Osteoblast (primary cell): Measurements from ENCODE around the gene LANCL3. TPM values are rescaled to one million over a fixed set of nuclear protein-coding genes. Genes with fewer than 3 reads are reported as not detected.

ENCODE experiments used
- DNase-seq: peaks from one replicate; pipeline ENCODE4 v3.0.0; 2011; ENCODE audit warnings: low spot score, mixed read lengths; ENCODE audit not compliant: insufficient read length; ENCODE audit errors: missing footprints
- H2AFZ ChIP-seq: 2 replicates; pipeline ENCODE4 v1.6.0; 2011; ENCODE audit warnings: mild to moderate bottlenecking, low read length
- H3K27ac ChIP-seq: 2 replicates; pipeline ENCODE4 v1.5.1; 2011; ENCODE audit warnings: mild to moderate bottlenecking, low read depth, low read length, moderate library complexity
- H3K27me3 ChIP-seq: 2 replicates; pipeline ENCODE4 v1.6.0; 2012; ENCODE audit warnings: mild to moderate bottlenecking, control low read depth, inconsistent platforms, low read length, moderate library complexity; ENCODE audit not compliant: insufficient read depth
- H3K36me3 ChIP-seq: 2 replicates; pipeline ENCODE4 v1.5.1; 2011; ENCODE audit warnings: mild to moderate bottlenecking, low read length, control low read depth, moderate library complexity; ENCODE audit not compliant: insufficient read depth
- H3K4me1 ChIP-seq: 2 replicates; pipeline ENCODE4 v1.5.1; 2011; ENCODE audit warnings: mild to moderate bottlenecking, low read length, control low read depth, moderate library complexity; ENCODE audit not compliant: insufficient read depth
- H3K4me2 ChIP-seq: 2 replicates; pipeline ENCODE4 v1.6.0; 2011; ENCODE audit warnings: mild to moderate bottlenecking, low read length; ENCODE audit not compliant: insufficient read depth
- H3K4me3 ChIP-seq: fragments of 200-600 bp; sonication (generic); 3 replicates; pipeline ENCODE4 v1.5.1; 2012; ENCODE audit warnings: mild to moderate bottlenecking, low read length, inconsistent platforms; ENCODE audit not compliant: insufficient read depth
- H3K79me2 ChIP-seq: 2 replicates; pipeline ENCODE4 v1.6.0; 2012; ENCODE audit warnings: mild to moderate bottlenecking, low read length, control low read depth, inconsistent platforms; ENCODE audit not compliant: insufficient read depth
- H3K9me3 ChIP-seq: 2 replicates; pipeline ENCODE4 v1.5.1; 2011; ENCODE audit warnings: low read depth, low read length, control low read depth
- H4K20me1 ChIP-seq: 2 replicates; pipeline ENCODE4 v1.6.0; 2012; ENCODE audit warnings: mild to moderate bottlenecking, low read length, control low read depth; ENCODE audit not compliant: insufficient read depth
- total RNA-seq: library from RNA; depleted of rRNA; stranded (reverse); fragments of >200 nt; gene quantifications from 2 replicates; pipeline ENCODE4 v1.2.3, GENCODE V29; 2012
- TF ChIP-seq, protein P1 (sequence below): IDR thresholded peaks from 2 replicates; pipeline ENCODE4 v1.5.1; 2011; ENCODE audit warnings: mild to moderate bottlenecking, low read depth, low read length, moderate library complexity; ENCODE audit errors: extremely low read depth

Gene LANCL3
- total RNA-seq, 1 donor = 0.72 TPM

DNA sequence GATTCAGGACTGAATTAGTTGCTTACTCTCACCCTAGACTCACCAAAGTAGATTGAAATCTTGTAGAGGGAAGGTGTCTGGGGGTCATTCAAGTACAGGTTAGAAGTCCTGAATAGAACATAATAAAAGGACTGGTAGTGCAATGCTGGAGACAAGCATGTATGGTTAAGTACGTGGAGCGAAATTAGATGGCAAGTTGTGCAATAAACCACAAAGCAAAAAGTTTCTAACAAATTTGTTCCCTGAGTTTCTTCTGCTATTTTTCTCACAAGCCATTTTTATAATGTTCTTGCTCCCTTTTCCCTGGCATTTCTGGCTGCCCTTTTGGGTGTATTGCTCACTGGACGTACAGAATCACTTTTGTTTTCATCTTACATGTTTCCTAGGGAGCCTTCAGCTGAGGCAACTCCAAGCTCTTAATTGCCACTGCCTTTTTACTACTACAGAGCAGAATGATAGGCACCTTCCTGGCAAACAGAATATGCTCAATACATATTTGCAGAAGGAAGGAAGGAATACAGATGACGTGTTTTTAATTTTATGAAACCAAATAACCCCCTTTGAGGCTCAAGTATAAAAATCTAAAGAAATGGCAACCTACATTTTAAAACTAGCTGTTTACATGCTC, 23.4 kb downstream of the LANCL3 start:
- no peak for DNase-seq

DNA sequence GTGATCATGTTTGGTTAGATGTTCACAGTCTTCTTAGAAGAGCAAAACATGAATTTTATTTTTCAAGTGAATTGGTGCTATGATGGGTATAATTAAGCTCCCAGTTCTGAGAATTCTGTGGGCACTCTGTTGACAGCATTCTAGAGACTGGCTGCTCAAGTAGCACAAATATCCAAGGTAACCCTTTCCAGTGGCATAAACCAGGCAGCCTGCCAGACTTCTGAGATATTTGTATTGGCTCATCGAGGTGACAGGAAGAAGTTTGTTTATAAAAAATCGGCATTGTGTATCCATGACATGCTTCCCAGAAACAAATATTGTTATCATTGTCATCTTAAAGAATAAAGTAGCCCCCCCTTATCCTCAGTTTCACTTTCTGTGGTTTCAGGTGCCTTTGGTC, 28.3 kb downstream of the LANCL3 start:
- H3K27ac ChIP-seq = no peak overlapping the region
- no peak overlapping the region for H3K4me2 ChIP-seq
- no peaks in the 10 kb centered on the region for H4K20me1 ChIP-seq
- H3K4me3 ChIP-seq = no peak overlapping the region
- no peak overlapping the region for H2AFZ ChIP-seq
- H3K9me3 ChIP-seq = no peaks in the 10 kb centered on the region
- H3K27me3 ChIP-seq = no peaks in the 10 kb centered on the region
- no peaks in the 10 kb centered on the region for H3K79me2 ChIP-seq
- no peaks in the 10 kb centered on the region for H3K36me3 ChIP-seq
- no peak for DNase-seq
- no peaks in the 10 kb centered on the region for H3K4me1 ChIP-seq
- TF ChIP-seq, protein P1, sequence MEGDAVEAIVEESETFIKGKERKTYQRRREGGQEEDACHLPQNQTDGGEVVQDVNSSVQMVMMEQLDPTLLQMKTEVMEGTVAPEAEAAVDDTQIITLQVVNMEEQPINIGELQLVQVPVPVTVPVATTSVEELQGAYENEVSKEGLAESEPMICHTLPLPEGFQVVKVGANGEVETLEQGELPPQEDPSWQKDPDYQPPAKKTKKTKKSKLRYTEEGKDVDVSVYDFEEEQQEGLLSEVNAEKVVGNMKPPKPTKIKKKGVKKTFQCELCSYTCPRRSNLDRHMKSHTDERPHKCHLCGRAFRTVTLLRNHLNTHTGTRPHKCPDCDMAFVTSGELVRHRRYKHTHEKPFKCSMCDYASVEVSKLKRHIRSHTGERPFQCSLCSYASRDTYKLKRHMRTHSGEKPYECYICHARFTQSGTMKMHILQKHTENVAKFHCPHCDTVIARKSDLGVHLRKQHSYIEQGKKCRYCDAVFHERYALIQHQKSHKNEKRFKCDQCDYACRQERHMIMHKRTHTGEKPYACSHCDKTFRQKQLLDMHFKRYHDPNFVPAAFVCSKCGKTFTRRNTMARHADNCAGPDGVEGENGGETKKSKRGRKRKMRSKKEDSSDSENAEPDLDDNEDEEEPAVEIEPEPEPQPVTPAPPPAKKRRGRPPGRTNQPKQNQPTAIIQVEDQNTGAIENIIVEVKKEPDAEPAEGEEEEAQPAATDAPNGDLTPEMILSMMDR = no peak

More for the DNA sequence above, 23.4 kb downstream of the LANCL3 start:
- Histone ChIP-seq H3K9me3 (no peaks in the 10 kb centered on the region), H3K36me3 (no peaks in the 10 kb centered on the region), H3K4me2 (no peak overlapping the region), H3K27me3 (no peaks in the 10 kb centered on the region), H2AFZ (no peak overlapping the region), H3K27ac (no peak overlapping the region), H4K20me1 (no peaks in the 10 kb centered on the region), H3K4me1 (no peaks in the 10 kb centered on the region), H3K4me3 (no peak overlapping the region), H3K79me2 (no peaks in the 10 kb centered on the region)
- TF ChIP-seq, protein P1 = no peak

DNA sequence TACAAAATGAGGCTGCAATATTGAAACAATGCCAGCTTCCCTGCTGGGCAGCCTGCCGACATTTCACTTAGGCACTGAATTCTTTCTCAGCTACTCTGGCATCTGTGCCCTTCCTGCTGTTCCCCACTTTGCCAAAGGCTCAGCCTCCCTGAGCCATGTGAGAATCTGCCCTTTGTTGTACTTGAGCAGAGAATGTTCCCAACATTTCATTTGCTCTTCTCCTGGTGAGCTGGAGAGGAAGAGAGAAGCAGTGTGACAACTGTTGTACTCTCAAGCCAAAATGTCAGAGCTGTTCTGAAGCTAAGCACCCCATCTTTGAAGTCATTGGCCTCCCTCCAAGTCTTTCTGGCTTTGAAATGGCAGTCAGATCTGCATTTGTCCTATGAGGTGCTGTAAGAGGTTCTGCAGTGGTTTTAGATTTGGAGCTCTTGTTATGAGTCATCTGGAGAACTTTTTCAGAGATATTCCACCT, 32.5 kb downstream of the LANCL3 start:
- no peaks in the 10 kb centered on the region for H3K79me2 ChIP-seq
- no peak overlapping the region for H3K4me2 ChIP-seq

DNA sequence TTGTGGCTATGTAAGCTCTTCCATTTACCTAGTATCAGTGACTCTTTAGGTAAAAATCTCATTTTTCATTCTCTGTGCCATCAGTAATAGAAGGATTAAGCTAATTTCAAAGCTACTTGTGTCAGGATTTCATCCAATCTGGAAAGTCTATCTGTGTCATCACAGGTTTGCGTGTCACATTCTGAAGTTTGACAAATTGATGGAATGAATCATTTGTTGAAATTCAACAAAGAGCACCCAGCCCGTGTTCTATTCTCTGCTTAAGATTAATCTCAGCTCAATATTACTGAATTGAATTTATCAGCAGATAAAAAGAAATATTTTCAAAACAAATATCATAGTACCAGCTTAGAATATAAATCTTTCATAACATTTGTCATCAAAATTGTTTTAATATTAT, 35.8 kb downstream of the LANCL3 start:
- no peaks in the 10 kb centered on the region for H3K79me2 ChIP-seq
- DNase-seq = no peak
- TF ChIP-seq, protein P1 = no peak
- H2AFZ ChIP-seq = no peak overlapping the region
- H3K27me3 ChIP-seq = no peaks in the 10 kb centered on the region
- no peaks in the 10 kb centered on the region for H3K9me3 ChIP-seq
- H3K27ac ChIP-seq = no peak overlapping the region
- no peaks in the 10 kb centered on the region for H4K20me1 ChIP-seq
- H3K4me3 ChIP-seq = no peak overlapping the region
- no peaks in the 10 kb centered on the region for H3K36me3 ChIP-seq
- no peaks in the 10 kb centered on the region for H3K4me1 ChIP-seq
- no peak overlapping the region for H3K4me2 ChIP-seq

More for the DNA sequence above, 32.5 kb downstream of the LANCL3 start:
- Histone ChIP-seq H3K4me1 (no peaks in the 10 kb centered on the region), H3K27ac (no peak overlapping the region), H4K20me1 (no peaks in the 10 kb centered on the region), H3K4me3 (no peak overlapping the region), H2AFZ (no peak overlapping the region), H3K36me3 (no peaks in the 10 kb centered on the region), H3K27me3 (no peaks in the 10 kb centered on the region), H3K9me3 (no peaks in the 10 kb centered on the region)
- TF ChIP-seq, protein P1 = no peak
- DNase-seq = no peak
